H1 (cell line): Measurements from ENCODE around the gene DOCK1. TPM values are rescaled to one million over a fixed set of nuclear protein-coding genes. Genes with fewer than 3 reads are reported as not detected.

Source experiments
- CBX5 ChIP-seq: fragments of 300-800, 300-1000 bp; sonication (generic); IDR thresholded peaks from 2 replicates; pipeline ENCODE4 v1.7.1; 2016; ENCODE audit warnings: antibody characterized with exemption, low read length, low read depth
- POU5F1 ChIP-seq: IDR thresholded peaks from 2 replicates; pipeline ENCODE4 v1.6.1; 2011; ENCODE audit warnings: low read depth, mild to moderate bottlenecking, low read length, moderate library complexity
- TAF7 ChIP-seq: optimal IDR thresholded peaks from 2 replicates; pipeline ENCODE3; 2011; ENCODE audit warnings: low read depth, mild to moderate bottlenecking, inconsistent platforms, low read length, moderate library complexity, borderline replicate concordance
- polyA plus RNA-seq, 7 experiments: library from polyadenylated mRNA; depleted of rRNA in 3 of 7; stranded (reverse) in 5 of 7; unstranded in 2 of 7; fragments of >200 nt in 5 of 7; fragments of 200-250 nt in 2 of 7; gene quantifications; 1 replicate in 5 of 7; 2 replicates in 1 of 7; 4 replicates in 1 of 7; pipeline versions ENCODE4 v1.2.1 to v1.2.3, GENCODE V29; 2011 to 2013; ENCODE audit warnings: missing spikeins in 2 of 7, mixed read lengths in 2 of 7
- total RNA-seq: library from RNA; stranded (reverse); fragmentation: NEBNext Ultra II Directional; extraction: Animal tissue kit (Norgen Biotek cat#: 25700); gene quantifications from 2 replicates; pipeline ENCODE4 v1.2.1, GENCODE V29; 2021
- TF ChIP-seq, protein P1 (sequence below): IDR thresholded peaks from 2 replicates; pipeline ENCODE4 v1.6.1; 2011; ENCODE audit warnings: low read length, improper control_type of control experiment
- TF ChIP-seq, protein P2 (sequence below): fragments of 300-600 bp; sonication (generic); IDR thresholded peaks from 2 replicates; pipeline ENCODE4 v1.7.1; 2012; ENCODE audit warnings: low read length, moderate library complexity, mild to moderate bottlenecking, inconsistent platforms; ENCODE audit not compliant: insufficient replicate concordance
- TF ChIP-seq, protein P3 (sequence below): IDR thresholded peaks from 2 replicates; pipeline ENCODE4 v1.6.1; 2011; ENCODE audit warnings: low read depth, mild to moderate bottlenecking, low read length; ENCODE audit not compliant: insufficient read depth

Gene DOCK1
- total and polyA plus RNA-seq, 2 of the 8 experiments (the other 6 are each of a cell fraction or from before 2014, with no cell fraction given) = 11.6 to 53.0 TPM

DNA sequence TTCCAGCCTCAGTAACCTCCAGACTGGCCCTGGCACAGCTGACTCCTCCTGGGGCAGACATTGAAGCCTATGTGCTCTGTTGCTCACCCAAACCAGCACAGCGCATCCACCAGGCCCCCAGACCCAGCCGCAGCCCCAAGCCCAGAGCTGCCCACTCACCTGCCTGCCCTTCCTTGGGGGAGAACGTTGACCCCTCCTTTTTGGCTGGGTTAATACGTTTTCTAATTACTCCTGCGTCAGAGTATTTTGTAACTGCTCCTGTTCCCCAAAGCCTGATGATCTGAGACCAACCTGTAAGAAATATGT lies 536.9 kb downstream of the DOCK1 start (continued):
- no peak for TF ChIP-seq TAF7
- TF ChIP-seq, protein P1, sequence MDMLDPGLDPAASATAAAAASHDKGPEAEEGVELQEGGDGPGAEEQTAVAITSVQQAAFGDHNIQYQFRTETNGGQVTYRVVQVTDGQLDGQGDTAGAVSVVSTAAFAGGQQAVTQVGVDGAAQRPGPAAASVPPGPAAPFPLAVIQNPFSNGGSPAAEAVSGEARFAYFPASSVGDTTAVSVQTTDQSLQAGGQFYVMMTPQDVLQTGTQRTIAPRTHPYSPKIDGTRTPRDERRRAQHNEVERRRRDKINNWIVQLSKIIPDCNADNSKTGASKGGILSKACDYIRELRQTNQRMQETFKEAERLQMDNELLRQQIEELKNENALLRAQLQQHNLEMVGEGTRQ = no peak
- no peak for TF ChIP-seq POU5F1
- no peak for TF ChIP-seq CBX5
- TF ChIP-seq, protein P2, sequence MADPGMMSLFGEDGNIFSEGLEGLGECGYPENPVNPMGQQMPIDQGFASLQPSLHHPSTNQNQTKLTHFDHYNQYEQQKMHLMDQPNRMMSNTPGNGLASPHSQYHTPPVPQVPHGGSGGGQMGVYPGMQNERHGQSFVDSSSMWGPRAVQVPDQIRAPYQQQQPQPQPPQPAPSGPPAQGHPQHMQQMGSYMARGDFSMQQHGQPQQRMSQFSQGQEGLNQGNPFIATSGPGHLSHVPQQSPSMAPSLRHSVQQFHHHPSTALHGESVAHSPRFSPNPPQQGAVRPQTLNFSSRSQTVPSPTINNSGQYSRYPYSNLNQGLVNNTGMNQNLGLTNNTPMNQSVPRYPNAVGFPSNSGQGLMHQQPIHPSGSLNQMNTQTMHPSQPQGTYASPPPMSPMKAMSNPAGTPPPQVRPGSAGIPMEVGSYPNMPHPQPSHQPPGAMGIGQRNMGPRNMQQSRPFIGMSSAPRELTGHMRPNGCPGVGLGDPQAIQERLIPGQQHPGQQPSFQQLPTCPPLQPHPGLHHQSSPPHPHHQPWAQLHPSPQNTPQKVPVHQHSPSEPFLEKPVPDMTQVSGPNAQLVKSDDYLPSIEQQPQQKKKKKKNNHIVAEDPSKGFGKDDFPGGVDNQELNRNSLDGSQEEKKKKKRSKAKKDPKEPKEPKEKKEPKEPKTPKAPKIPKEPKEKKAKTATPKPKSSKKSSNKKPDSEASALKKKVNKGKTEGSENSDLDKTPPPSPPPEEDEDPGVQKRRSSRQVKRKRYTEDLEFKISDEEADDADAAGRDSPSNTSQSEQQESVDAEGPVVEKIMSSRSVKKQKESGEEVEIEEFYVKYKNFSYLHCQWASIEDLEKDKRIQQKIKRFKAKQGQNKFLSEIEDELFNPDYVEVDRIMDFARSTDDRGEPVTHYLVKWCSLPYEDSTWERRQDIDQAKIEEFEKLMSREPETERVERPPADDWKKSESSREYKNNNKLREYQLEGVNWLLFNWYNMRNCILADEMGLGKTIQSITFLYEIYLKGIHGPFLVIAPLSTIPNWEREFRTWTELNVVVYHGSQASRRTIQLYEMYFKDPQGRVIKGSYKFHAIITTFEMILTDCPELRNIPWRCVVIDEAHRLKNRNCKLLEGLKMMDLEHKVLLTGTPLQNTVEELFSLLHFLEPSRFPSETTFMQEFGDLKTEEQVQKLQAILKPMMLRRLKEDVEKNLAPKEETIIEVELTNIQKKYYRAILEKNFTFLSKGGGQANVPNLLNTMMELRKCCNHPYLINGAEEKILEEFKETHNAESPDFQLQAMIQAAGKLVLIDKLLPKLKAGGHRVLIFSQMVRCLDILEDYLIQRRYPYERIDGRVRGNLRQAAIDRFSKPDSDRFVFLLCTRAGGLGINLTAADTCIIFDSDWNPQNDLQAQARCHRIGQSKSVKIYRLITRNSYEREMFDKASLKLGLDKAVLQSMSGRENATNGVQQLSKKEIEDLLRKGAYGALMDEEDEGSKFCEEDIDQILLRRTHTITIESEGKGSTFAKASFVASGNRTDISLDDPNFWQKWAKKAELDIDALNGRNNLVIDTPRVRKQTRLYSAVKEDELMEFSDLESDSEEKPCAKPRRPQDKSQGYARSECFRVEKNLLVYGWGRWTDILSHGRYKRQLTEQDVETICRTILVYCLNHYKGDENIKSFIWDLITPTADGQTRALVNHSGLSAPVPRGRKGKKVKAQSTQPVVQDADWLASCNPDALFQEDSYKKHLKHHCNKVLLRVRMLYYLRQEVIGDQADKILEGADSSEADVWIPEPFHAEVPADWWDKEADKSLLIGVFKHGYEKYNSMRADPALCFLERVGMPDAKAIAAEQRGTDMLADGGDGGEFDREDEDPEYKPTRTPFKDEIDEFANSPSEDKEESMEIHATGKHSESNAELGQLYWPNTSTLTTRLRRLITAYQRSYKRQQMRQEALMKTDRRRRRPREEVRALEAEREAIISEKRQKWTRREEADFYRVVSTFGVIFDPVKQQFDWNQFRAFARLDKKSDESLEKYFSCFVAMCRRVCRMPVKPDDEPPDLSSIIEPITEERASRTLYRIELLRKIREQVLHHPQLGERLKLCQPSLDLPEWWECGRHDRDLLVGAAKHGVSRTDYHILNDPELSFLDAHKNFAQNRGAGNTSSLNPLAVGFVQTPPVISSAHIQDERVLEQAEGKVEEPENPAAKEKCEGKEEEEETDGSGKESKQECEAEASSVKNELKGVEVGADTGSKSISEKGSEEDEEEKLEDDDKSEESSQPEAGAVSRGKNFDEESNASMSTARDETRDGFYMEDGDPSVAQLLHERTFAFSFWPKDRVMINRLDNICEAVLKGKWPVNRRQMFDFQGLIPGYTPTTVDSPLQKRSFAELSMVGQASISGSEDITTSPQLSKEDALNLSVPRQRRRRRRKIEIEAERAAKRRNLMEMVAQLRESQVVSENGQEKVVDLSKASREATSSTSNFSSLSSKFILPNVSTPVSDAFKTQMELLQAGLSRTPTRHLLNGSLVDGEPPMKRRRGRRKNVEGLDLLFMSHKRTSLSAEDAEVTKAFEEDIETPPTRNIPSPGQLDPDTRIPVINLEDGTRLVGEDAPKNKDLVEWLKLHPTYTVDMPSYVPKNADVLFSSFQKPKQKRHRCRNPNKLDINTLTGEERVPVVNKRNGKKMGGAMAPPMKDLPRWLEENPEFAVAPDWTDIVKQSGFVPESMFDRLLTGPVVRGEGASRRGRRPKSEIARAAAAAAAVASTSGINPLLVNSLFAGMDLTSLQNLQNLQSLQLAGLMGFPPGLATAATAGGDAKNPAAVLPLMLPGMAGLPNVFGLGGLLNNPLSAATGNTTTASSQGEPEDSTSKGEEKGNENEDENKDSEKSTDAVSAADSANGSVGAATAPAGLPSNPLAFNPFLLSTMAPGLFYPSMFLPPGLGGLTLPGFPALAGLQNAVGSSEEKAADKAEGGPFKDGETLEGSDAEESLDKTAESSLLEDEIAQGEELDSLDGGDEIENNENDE = no peak
- TF ChIP-seq, protein P3, sequence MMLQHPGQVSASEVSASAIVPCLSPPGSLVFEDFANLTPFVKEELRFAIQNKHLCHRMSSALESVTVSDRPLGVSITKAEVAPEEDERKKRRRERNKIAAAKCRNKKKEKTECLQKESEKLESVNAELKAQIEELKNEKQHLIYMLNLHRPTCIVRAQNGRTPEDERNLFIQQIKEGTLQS = no peak
